ENCODE data around the gene AMN. TPM values are rescaled to one million over a fixed set of nuclear protein-coding genes. Genes with fewer than 3 reads are reported as not detected.

AMN gene
- polyA plus RNA-seq, 3 donors = 0.09 TPM; not detected in 2

- H3K27ac Mint-ChIP-seq = no peak overlapping the region
- no peak overlapping the region for H3K27ac ChIP-seq (ENCODE audit: low read depth in 1 of 2, low read length in 2 of 2)
- H2AFZ ChIP-seq (ENCODE audit: insufficient read depth, low read depth, low read length, poor library complexity, severe bottlenecking) = no peak overlapping the region
- H3K36me3 ChIP-seq (replicated peaks in 1 of 2; ENCODE audit: control insufficient read depth in 1 of 2, insufficient read depth in 2 of 2, low read length in 2 of 2) = peaks cover 6 to 46% of the 10 kb centered on the region in 2 donors
- H3K4me1 ChIP-seq (ENCODE audit: control insufficient read depth in 1 of 2, insufficient read depth in 2 of 2, low read length in 2 of 2) = peaks cover 4% of the 10 kb centered on the region in 2 donors
- H3K9me3 ChIP-seq (replicated peaks in 1 of 2; ENCODE audit: control insufficient read depth in 1 of 2, insufficient read depth in 1 of 2, low read length in 2 of 2) = no peaks in the 10 kb centered on the region
- peaks cover 56 to 58% of the 10 kb centered on the region in 2 donors for H3K36me3 Mint-ChIP-seq
- 87% methylated on average over 15 of the region's 15 CpGs for WGBS (ENCODE audit: insufficient coverage)
- peaks cover 0 to 2% (median 0%) of the 10 kb centered on the region in 7 donors for H3K9me3 Mint-ChIP-seq
- intact Hi-C loops (cut with micrococcal nuclease) = no loop called here
- H3K27me3 Mint-ChIP-seq (ENCODE audit: low read depth in 3 of 3) = peaks cover 0 to 4% (median 1%) of the 10 kb centered on the region in 3 donors
- no peaks in the 10 kb centered on the region for H3K27me3 ChIP-seq (ENCODE audit: control insufficient read depth in 2 of 2, insufficient read depth in 2 of 2, low read length in 2 of 2)
- H3K4me3 Mint-ChIP-seq = no peak overlapping the region
- no peak overlapping the region for H3K4me2 ChIP-seq (replicated peaks; ENCODE audit: extremely low read depth, low read length, poor library complexity, severe bottlenecking)
- peaks cover 4% of the 10 kb centered on the region for H3K4me1 Mint-ChIP-seq
- no peaks in the 10 kb centered on the region for H4K20me1 ChIP-seq (ENCODE audit: insufficient read depth, low read length)
- no peak for TF ChIP-seq CTCF (IDR thresholded peaks at IDR 0.05)
- no peak for DNase-seq
- H3K9ac ChIP-seq (ENCODE audit: insufficient read depth, low read length, poor library complexity, severe bottlenecking) = no peak overlapping the region
- H3K4me3 ChIP-seq (replicated peaks in 1 of 3; ENCODE audit: low read depth in 2 of 3, low read length in 3 of 3) = no peak overlapping the region
- no peaks in the 10 kb centered on the region for H3K79me2 ChIP-seq (ENCODE audit: insufficient read depth, low read length)
Measured at GRCh38 chr14:102943979-102944378, 21.5 kb downstream of the AMN start.

- Histone ChIP-seq H3K27ac (ENCODE audit: low read depth in 1 of 2, low read length in 2 of 2) (no peak overlapping the region), H3K4me2 (replicated peaks; ENCODE audit: extremely low read depth, low read length, poor library complexity, severe bottlenecking) (no peak overlapping the region), H3K4me3 (replicated peaks in 1 of 3; ENCODE audit: low read depth in 2 of 3, low read length in 3 of 3) (no peak overlapping the region), H3K27me3 (ENCODE audit: control insufficient read depth in 2 of 2, insufficient read depth in 2 of 2, low read length in 2 of 2) (no peaks in the 10 kb centered on the region), H4K20me1 (ENCODE audit: insufficient read depth, low read length) (no peaks in the 10 kb centered on the region), H3K36me3 (replicated peaks in 1 of 2; ENCODE audit: control insufficient read depth in 1 of 2, insufficient read depth in 2 of 2, low read length in 2 of 2) (peaks cover 6 to 51% of the 10 kb centered on the region in 2 donors), H2AFZ (ENCODE audit: insufficient read depth, low read depth, low read length, poor library complexity, severe bottlenecking) (no peak overlapping the region), H3K79me2 (ENCODE audit: insufficient read depth, low read length) (no peaks in the 10 kb centered on the region), H3K4me1 (ENCODE audit: control insufficient read depth in 1 of 2, insufficient read depth in 2 of 2, low read length in 2 of 2) (peaks cover 10 to 11% of the 10 kb centered on the region in 2 donors), H3K9me3 (replicated peaks in 1 of 2; ENCODE audit: control insufficient read depth in 1 of 2, insufficient read depth in 1 of 2, low read length in 2 of 2) (no peaks in the 10 kb centered on the region), H3K9ac (ENCODE audit: insufficient read depth, low read length, poor library complexity, severe bottlenecking) (no peak overlapping the region)
- Mint-ChIP-seq H3K27ac (no peak overlapping the region), H3K9me3 (peaks cover 0 to 2% (median 0%) of the 10 kb centered on the region in 7 donors), H3K4me1 (peaks cover 11% of the 10 kb centered on the region), H3K27me3 (ENCODE audit: low read depth in 3 of 3) (peaks cover 0 to 4% (median 1%) of the 10 kb centered on the region in 3 donors), H3K4me3 (no peak overlapping the region), H3K36me3 (peaks cover 54 to 55% of the 10 kb centered on the region in 2 donors)
- intact Hi-C loops (cut with micrococcal nuclease) = no loop called here
- WGBS (ENCODE audit: insufficient coverage) = 94% methylated on average over 36 of the region's 36 CpGs
- TF ChIP-seq CTCF (IDR thresholded peaks at IDR 0.05) = no peak
- no peak for DNase-seq
Measured at GRCh38 chr14:102944448-102945330, 22.2 kb downstream of the AMN start.

Measured in CD14-positive monocyte (primary cell).